Measurements from ENCODE around the gene DMAC2.
"Not testable (repeated sequence)": the region's sequence is repeated elsewhere in the genome, so short reads cannot be mapped to it uniquely, and the experiment has no call there.

DMAC2 gene

DNA sequence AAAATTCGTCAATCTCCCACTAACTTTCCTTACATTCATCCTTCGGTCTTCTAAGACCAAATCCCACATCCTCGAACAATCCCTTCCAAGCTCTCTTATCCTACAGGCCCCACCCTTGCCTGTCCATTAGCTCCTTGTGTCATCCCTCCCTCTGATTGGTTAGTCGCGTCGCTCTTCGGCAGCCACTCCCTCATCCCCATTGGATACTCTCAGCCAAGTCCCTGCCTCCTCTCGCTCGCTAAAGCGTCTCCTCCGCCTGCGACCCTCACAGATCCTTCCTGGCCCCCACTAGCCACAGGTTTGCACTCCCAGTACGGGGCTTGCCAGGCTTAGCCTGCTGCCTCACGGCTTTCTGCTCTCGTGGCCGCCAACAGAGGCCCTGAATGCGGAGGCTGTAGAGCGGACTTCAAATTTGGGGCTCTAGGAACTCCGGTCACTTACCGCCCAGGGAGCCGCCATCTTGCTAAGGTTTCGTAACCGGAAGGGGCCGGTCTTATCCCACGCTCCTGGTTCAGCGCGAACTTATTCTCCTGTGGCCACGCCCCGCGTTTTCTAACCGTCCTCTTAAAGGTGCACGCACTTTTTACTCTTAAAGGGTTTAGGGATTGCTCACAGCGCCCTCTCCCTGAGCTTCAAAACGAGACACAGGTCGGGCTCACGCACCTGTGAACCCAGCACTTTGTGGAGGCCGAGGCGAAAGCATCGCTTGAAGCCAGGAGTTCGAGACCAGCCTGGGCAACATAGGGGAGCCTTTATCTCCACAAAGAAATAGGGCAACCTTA is at the start of gene DMAC2:
Gene DMAC2 (minus strand): TSS at position 472 of the 782 bp plus-strand sequence. CDS start 13 bp downstream, at position 459.
- peak; percentile 84 to 94 for DNase-seq (ENCODE audit: low read depth in 2 of 2)

DNA sequence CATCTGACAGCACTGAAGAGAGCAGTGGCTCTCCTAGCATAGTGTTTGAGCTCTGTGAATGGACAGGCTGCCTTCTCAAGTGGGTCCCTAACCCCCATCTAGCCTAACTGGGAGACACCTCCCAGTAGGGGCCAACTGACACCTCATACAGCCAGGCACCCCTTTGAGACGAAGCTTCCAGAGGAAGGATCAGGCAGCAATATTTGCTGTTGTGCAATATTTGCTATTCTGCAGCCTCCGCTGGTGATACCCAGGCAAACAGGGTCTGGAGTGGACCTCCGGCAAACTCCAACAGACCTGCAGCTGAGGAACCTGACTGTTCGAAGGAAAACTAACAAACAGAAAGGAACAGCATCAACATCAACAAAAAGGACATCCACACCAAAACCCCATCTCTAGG is 47.2 kb upstream of the DMAC2 start:
- DNase-seq (ENCODE audit: low read depth in 2 of 2) = not testable (repeated sequence)

DNA sequence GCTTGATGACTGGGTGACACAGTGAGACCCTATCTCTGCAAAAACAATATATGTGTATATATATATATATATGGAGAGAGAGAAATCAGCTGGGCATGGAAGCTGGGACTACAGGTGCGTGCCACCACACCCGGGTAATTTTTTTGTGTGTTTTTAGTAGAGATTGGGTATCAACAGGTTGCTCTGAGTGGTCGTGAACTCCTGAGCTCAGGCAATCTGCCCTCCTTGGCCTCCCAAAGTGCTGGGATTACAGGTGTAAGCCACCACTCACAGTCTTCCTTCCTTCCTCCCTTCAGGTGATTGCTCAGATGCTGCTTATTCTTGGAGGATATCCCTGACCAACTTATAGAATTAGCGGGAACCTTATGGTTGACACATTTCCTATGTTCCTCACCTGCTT is 45.1 kb upstream of the DMAC2 start:
- no peak for DNase-seq (ENCODE audit: low read depth in 2 of 2)

DNA sequence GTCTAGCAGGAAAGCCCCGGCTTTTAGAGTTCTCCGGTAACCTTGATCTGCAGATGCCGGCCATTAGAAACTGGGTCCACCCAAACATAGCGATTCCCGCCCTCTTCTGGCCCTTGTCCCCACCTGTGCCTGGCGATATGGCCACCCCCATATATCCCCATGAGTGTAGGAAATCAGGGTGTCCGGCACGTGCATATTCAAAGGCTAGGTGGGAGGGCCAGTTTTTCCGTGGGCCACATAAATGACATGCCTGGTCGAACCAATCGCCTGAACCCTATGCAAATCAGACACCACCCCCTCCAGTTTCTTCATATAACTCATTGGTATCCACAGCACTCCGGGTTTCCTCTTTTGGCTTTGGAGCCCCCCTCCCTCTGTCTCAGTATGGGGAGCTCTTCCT is 40.6 kb upstream of the DMAC2 start:
- no peak for DNase-seq (ENCODE audit: low read depth in 2 of 2)

DNA sequence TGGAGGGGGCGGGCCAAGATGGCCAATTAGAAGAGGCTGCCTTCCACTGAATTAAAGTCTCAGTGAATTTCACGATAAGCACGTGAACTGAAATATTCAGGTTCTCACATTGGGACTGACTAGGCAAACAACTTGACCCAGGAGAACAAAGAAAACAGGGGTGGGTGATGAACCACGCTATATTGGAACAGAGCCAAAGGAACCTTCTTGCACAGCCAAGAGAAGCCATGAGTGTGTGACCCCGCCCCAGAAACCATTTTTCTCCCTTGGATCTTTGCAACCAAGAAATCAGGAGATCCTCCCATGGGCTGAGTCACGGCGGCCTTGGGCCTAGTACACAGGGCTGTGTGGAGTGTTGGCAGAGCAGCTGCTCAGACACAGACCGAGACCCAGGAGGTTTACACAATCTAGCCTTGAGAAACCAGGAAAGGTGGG is 40.1 kb upstream of the DMAC2 start:
- DNase-seq (ENCODE audit: low read depth in 2 of 2) = no peak

- DNase-seq (ENCODE audit: low read depth in 2 of 2) = no peak
These were observed 39.4 kb upstream of the DMAC2 start for GRCh38 chr19:41478875-41479756.

DNA sequence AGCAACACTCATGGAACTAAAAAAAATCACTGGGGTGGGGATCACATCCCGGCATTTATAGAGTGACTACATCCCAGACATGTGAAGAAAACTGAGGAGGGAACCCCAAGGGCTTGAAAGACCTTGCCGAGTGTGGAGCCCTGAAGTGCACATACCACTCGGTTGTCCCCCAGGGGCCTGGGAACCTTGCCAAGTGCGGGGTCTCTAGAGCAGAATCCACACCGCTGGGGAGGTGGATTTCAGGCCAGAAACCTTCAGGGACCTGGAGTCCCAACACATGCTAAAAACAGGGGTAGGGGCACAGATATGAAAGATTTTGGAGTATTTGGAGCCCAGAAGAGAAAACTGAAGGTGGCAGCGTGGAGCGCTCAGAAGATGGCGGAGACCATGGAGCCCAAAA is 38.5 kb upstream of the DMAC2 start:
- DNase-seq (ENCODE audit: low read depth in 2 of 2) = no peak

DNA sequence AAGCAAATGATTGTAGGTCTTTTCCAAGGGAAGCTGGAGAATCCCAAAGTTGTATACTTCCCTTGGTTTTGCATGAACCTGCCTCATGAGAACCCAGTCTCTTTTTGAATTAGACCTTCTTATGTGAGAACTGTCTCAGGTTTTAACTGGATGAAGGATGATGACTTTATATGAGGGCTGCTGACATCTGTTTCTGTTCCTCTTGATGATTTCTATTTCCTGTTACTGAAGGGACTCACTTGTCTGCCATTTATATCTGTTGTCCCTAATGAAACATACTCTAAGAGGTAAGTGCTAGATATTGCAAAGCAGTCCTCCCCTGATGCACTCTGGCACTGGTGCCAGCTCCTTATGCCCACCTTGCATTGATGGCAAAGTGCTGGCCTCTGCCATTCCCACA is 36.9 kb upstream of the DMAC2 start:
- no peak for DNase-seq (ENCODE audit: low read depth in 2 of 2)

DNA sequence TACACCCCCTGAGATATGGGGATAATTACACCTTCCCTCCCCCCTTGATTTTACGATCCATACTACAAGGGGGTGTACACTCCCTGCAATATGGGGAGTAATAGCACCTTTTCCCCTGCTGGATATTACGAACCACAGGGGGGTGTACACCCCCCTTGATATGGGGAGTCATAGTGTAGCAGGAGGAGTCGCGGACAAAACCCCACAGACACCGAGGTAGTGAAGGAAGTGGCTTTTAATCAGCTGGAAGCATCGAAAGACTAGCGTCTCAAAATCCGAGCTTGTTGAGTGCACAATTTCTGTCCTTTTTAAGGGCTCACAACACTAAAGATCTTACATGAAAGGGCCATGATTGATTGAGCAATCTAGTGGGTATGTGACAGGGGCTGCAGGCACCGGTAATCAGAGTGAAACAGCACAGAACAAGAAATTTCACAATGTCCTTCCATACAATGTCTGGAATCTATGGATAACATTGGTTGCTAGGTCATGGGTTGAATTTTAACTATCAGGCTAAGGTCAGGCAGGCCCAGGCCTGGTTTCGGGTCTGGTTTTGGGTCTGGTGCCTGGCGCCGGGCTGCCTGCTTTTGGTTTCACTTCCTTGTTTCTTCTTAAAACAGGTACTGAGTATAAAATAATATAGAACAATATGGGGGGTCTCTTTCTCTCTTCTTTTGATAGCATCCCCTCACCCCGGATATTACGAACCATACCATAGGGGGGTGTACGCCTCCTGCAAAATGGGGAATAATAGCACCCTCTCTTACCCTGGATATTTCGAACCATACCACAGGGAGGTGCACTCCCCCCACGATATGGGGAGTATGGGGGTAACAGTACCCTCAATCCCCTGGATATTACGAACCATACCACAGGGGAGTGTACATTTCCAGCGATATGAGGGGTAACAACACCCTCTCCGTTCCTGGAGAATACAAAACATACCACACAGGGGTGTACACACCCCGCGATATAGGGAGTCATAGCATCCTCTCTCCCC is 23.8 kb upstream of the DMAC2 start:
- not testable (repeated sequence) for DNase-seq (ENCODE audit: low read depth in 2 of 2)

GRCh38 chr19:41462497-41462896 is 22.8 kb upstream of the DMAC2 start:
- DNase-seq (ENCODE audit: low read depth in 2 of 2) = no peak

DNA sequence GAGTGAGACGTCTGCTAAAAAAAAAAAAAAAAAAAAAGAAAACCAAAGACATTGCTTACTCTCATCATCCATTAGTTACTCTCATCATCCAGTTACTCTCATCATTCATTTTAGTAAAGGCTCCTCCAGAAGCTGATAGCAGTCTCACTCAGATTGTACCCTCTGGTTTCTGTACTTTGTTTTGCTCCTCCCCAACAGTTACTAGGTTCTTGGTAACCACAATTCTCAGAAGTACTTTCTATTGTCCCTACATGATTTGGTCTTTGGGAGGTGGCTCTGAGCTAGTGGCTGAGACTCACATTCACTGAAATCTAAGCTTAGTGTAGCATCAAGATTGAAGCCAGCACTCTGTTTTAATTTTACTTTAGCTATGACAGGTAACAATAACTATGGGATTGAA is 17.5 kb upstream of the DMAC2 start:
- no peak for DNase-seq (ENCODE audit: low read depth in 2 of 2)

GRCh38 chr19:41456342-41456918 is 16.7 kb upstream of the DMAC2 start:
- DNase-seq (ENCODE audit: low read depth in 2 of 2) = no peak

DNA sequence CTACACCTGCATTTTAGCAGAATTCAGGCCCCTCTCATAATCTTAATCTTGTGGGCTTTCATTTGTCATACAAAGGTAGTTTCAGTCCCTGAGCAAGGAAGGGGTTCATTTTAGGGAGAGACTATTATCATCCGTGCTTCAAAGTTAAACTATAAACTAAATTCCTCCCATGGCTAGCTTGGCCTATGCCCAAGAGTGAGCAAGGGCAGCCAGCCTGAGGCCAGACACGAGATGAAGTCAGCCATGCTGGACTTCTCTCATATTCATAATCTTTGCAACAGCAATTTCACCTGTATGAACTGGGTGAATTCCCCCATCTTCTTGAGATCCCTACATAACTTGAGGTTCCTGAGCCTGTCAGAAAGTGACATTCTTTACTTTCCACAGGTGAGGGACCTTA is 16.2 kb upstream of the DMAC2 start:
- DNase-seq (ENCODE audit: low read depth in 2 of 2) = no peak

GRCh38 chr19:41452584-41453275 is 13.0 kb upstream of the DMAC2 start:
- DNase-seq (ENCODE audit: low read depth in 2 of 2) = no peak

DNA sequence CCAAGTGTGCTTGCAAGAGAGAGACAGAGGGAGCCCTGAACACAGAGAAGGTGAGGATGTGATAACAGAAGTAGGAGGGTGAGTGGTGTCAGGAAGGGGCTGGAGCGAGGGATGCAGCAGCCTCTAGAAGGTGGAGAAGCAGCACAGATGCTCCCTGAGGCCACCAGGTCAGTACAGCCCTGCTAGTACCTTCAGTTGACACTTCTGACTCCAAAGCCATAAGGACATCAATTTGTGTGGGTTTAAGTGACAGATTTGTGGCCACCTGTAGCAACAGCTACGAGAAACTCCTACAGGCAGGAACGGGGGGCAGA is 10.1 kb upstream of the DMAC2 start:
- no peak for DNase-seq (ENCODE audit: low read depth in 2 of 2)

- peak; percentile 39 to 42 for DNase-seq (ENCODE audit: low read depth in 2 of 2)
These were observed 9.6 kb upstream of the DMAC2 start for GRCh38 chr19:41449079-41449864.

DNA sequence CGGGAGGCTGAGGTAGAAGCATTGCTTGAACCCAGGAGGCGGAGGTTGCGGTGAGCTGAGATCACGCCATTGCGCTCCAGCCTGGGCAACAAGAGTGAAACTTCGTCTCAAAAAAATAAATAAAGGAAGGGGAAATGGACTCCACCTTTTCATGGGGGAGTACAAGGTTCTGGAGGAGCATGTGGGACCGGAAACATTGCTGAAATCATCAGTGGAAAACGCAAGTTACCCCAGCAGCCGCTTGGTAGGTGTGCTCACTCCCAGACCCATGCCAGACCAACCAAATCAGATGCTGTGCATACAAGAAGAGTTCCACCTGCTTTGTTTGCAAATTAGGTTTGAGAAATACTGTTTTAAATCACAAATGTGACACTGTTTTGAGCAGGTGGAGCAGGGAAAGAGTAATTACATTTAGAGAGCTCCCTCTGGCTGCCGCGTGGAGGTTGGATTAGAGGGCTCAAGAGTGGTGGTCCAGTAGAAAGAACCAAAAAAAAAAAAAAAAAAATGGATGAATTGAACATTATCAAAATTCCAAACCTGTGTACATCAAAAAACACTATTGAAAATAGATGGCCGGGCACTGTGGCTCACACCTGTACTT is 8.1 kb upstream of the DMAC2 start:
- DNase-seq (ENCODE audit: low read depth in 2 of 2) = no peak

- no peak for DNase-seq (ENCODE audit: low read depth in 2 of 2)
These were observed 5.9 kb upstream of the DMAC2 start for GRCh38 chr19:41445575-41445974.

GRCh38 chr19:41443813-41444455 is 4.2 kb upstream of the DMAC2 start:
- no peak for DNase-seq (ENCODE audit: low read depth in 2 of 2)
